ENCODE results near the gene ZNF791. TPM values are rescaled to one million over a fixed set of nuclear protein-coding genes. Genes with fewer than 3 reads are reported as not detected.

Gene ZNF791
- total and polyA plus RNA-seq, 2 donors (not counting 1 experiment from before 2014, with no cell fraction given): 11.4 to 12.2 TPM

DNA sequence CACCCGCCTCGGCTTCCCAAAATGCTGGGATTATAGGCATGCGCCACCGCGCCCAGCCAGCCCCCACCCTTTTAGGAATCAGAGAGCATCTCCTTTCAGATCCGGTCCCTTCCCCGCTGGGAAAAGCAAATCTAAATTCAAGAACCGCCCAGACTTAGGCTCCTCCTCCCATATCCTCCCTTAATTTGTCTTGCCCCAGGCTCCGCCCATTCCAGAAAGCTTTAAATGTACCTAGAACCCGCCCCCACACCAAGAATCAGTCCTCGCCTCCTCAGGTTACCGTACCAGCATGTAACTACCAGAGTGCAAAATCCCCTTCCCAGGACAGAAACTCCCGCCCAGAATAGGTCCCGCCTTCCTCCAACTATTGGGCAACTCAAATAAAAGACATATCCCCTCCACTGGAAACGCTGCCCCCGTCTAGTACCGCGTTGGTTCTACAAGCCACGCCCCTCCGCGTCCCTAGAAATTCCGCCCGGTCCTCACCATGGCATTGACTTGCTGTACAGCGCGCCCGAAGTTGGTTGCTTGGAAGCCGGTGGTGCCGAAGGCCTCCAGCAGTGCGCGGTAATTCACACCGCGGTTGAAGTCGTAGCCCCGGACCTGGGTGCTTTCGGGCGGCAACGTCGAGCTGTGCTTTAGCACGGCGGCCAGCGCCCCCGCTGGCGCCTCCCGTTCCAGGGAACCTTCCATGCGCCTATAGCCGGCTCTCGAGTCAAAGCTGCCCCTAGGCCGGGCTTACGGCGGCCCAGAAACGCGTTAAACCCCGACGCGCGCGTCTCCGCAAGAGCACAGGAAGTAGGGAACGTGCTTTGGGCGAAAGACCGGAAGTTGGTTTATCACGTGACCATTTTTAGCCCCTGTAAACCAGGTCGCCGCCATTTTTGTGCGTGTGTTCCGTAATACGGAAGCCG lies 70.6 kb downstream of the ZNF791 start, which contains the start of gene DHPS:
DHPS (minus strand) TSS at position 807 of the 914 bp plus-strand sequence; CDS start at position 693, 114 bp downstream.
- Histone ChIP-seq H3K4me1 (ENCODE audit: control insufficient read depth, extremely low read depth, insufficient read depth, low read length) (no peaks in the 10 kb centered on the region), H2AFZ (ENCODE audit: low read length) (peak within 1 kb of the TSS; percentile 79), H3K9ac (ENCODE audit: insufficient read depth, low read length) (peak within 1 kb of the TSS; percentile 95), H3K79me2 (ENCODE audit: control insufficient read depth, insufficient read depth, low read length) (peaks cover 10% of the 10 kb centered on the region), H4K20me1 (ENCODE audit: control insufficient read depth, extremely low read depth, insufficient read depth, low read length) (no peaks in the 10 kb centered on the region), H3K27me3 (ENCODE audit: control insufficient read depth, insufficient read depth, low read length) (no peaks in the 10 kb centered on the region), H3K4me2 (ENCODE audit: extremely low read depth, insufficient read depth, low read length) (peak within 1 kb of the TSS; percentile 88), H3K36me3 (ENCODE audit: control insufficient read depth, insufficient read depth, low read length) (peaks cover 14% of the 10 kb centered on the region), H3K9me3 (ENCODE audit: control insufficient read depth, insufficient read depth, low read depth, low read length) (no peaks in the 10 kb centered on the region), H3K27ac (ENCODE audit: insufficient read depth, low read length) (peak within 1 kb of the TSS; percentile 98), H3K4me3 (replicated peaks in 1 of 4; ENCODE audit: control extremely low read depth in 1 of 4, insufficient read depth in 1 of 4, low read depth in 3 of 4, low read length in 4 of 4) (peak within 1 kb of the TSS; percentile 84 to 99 (median 94))
- peak; percentile 98 to 99 for DNase-seq (ENCODE audit: low read depth in 2 of 2)
- no peak for TF ChIP-seq EZH2 (IDR thresholded peaks at IDR 0.05; ENCODE audit: low read length, missing control alignments)
- TF ChIP-seq CTCF (conservative IDR thresholded peaks at IDR 0.05 in 1 of 2, IDR thresholded peaks at IDR 0.05 in 1 of 2; ENCODE audit: low read depth in 1 of 2, low read length in 2 of 2): no peak

Other genes with a start within 250 kb of the ZNF791 start
- 2.3 and 5.1 TPM in 2 replicates for gene ZNF442, start 245.2 kb upstream of the ZNF791 start, total RNA-seq
- 0.81 and 1.2 TPM in 2 replicates for gene ZNF442, start 245.2 kb upstream of the ZNF791 start, polyA plus RNA-seq
- gene ZNF799, start 209.6 kb upstream of the ZNF791 start, total RNA-seq: 2.3 and 3.1 TPM in 2 replicates
- gene ZNF799, start 209.6 kb upstream of the ZNF791 start, polyA plus RNA-seq: 1.6 and 1.7 TPM in 2 replicates
- gene ZNF443, start 169.9 kb upstream of the ZNF791 start, total RNA-seq: 1.8 and 2.3 TPM in 2 replicates
- gene ZNF443, start 169.9 kb upstream of the ZNF791 start, polyA plus RNA-seq: 1.1 and 1.2 TPM in 2 replicates
- gene ZNF709, start 126.1 kb upstream of the ZNF791 start, total RNA-seq: 3.6 and 4.8 TPM in 2 replicates
- 1.4 and 1.5 TPM in 2 replicates for gene ZNF709, start 126.1 kb upstream of the ZNF791 start, polyA plus RNA-seq
- gene ZNF564, start 59.4 kb upstream of the ZNF791 start, total RNA-seq: 10.3 and 12.2 TPM in 2 replicates
- 2.8 and 4.5 TPM in 2 replicates for gene ZNF564, start 59.4 kb upstream of the ZNF791 start, polyA plus RNA-seq
- 8.0 and 16.8 TPM in 2 replicates for gene ZNF490, start 107 bp upstream of the ZNF791 start, total RNA-seq
- 3.9 and 4.1 TPM in 2 replicates for gene ZNF490, start 107 bp upstream of the ZNF791 start, polyA plus RNA-seq
- gene MAN2B1, start 55.8 kb downstream of the ZNF791 start, total RNA-seq: 33.1 and 36.0 TPM in 2 replicates
- gene MAN2B1, start 55.8 kb downstream of the ZNF791 start, polyA plus RNA-seq: 28.3 and 30.7 TPM in 2 replicates
- gene WDR83, start 55.9 kb downstream of the ZNF791 start, total RNA-seq: 8.7 and 11.7 TPM in 2 replicates
- gene WDR83, start 55.9 kb downstream of the ZNF791 start, polyA plus RNA-seq: 4.1 and 5.1 TPM in 2 replicates
- gene DHPS, start 71.0 kb downstream of the ZNF791 start, total RNA-seq: 56.5 and 60.4 TPM in 2 replicates
- gene DHPS, start 71.0 kb downstream of the ZNF791 start, polyA plus RNA-seq: 43.2 and 52.2 TPM in 2 replicates
- not detected in 2 replicates for gene GNG14, start 77.1 kb downstream of the ZNF791 start, total RNA-seq
- not detected in 2 replicates for gene GNG14, start 77.1 kb downstream of the ZNF791 start, polyA plus RNA-seq
- gene FBXW9, start 85.7 kb downstream of the ZNF791 start, total RNA-seq: 3.1 and 3.3 TPM in 2 replicates
- 3.3 and 4.4 TPM in 2 replicates for gene FBXW9, start 85.7 kb downstream of the ZNF791 start, polyA plus RNA-seq
- gene TNPO2, start 113.0 kb downstream of the ZNF791 start, total RNA-seq: 28.2 and 36.0 TPM in 2 replicates
- 52.5 and 75.0 TPM in 2 replicates for gene TNPO2, start 113.0 kb downstream of the ZNF791 start, polyA plus RNA-seq
- 117 and 186 TPM in 2 replicates for gene TRIR, start 123.8 kb downstream of the ZNF791 start, total RNA-seq
- 155 and 199 TPM in 2 replicates for gene TRIR, start 123.8 kb downstream of the ZNF791 start, polyA plus RNA-seq
- gene GET3, start 126.6 kb downstream of the ZNF791 start, total RNA-seq: 94.1 and 95.3 TPM in 2 replicates
- gene GET3, start 126.6 kb downstream of the ZNF791 start, polyA plus RNA-seq: 123 and 208 TPM in 2 replicates
- not detected in 2 replicates for gene BEST2, start 140.9 kb downstream of the ZNF791 start, total RNA-seq
- gene BEST2, start 140.9 kb downstream of the ZNF791 start, polyA plus RNA-seq: not detected in 2 replicates
- 16.4 and 26.6 TPM in 2 replicates for gene HOOK2, start 164.6 kb downstream of the ZNF791 start, total RNA-seq
- gene HOOK2, start 164.6 kb downstream of the ZNF791 start, polyA plus RNA-seq: 6.6 TPM in 2 replicates
- gene JUNB, start 180.6 kb downstream of the ZNF791 start, total RNA-seq: 108 and 118 TPM in 2 replicates
- gene JUNB, start 180.6 kb downstream of the ZNF791 start, polyA plus RNA-seq: 20.2 and 93.3 TPM in 2 replicates
- 166 and 228 TPM in 2 replicates for gene PRDX2, start 190.9 kb downstream of the ZNF791 start, total RNA-seq
- 186 and 294 TPM in 2 replicates for gene PRDX2, start 190.9 kb downstream of the ZNF791 start, polyA plus RNA-seq
- gene THSD8, start 191.1 kb downstream of the ZNF791 start, total RNA-seq: 0.51 TPM in 1 of 2 replicates, not detected in the other
- gene THSD8, start 191.1 kb downstream of the ZNF791 start, polyA plus RNA-seq: 2.8 TPM in 1 of 2 replicates, not detected in the other
- gene RNASEH2A, start 195.7 kb downstream of the ZNF791 start, total RNA-seq: 3.1 and 8.9 TPM in 2 replicates
- gene RNASEH2A, start 195.7 kb downstream of the ZNF791 start, polyA plus RNA-seq: 14.3 and 51.3 TPM in 2 replicates
- gene RTBDN, start 223.7 kb downstream of the ZNF791 start, total RNA-seq: not detected in 2 replicates
- gene RTBDN, start 223.7 kb downstream of the ZNF791 start, polyA plus RNA-seq: not detected in 2 replicates
- gene MAST1, start 227.6 kb downstream of the ZNF791 start, total RNA-seq: 0.26 and 1.3 TPM in 2 replicates
- 0.20 and 0.30 TPM in 2 replicates for gene MAST1, start 227.6 kb downstream of the ZNF791 start, polyA plus RNA-seq